H9 (cell line): ENCODE results near the gene SLC5A1. TPM values are rescaled to one million over a fixed set of nuclear protein-coding genes. Genes with fewer than 3 reads are reported as not detected.

Source experiments
- DNase-seq: peaks from one replicate; pipeline ENCODE4 v3.0.0-alpha.2; 2017
- H2AFZ ChIP-seq: one replicate; pipeline ENCODE4 v1.6.1; 2013; ENCODE audit warnings: mild to moderate bottlenecking, low read length, control low read depth, moderate library complexity
- H2AK5ac ChIP-seq: 2 replicates; pipeline ENCODE4 v1.6.1; 2013; ENCODE audit warnings: low read length, control low read depth, mixed read lengths; ENCODE audit not compliant: insufficient read length
- H2BK120ac ChIP-seq: one replicate; pipeline ENCODE4 v1.6.1; 2013; ENCODE audit warnings: low read depth, mild to moderate bottlenecking, low read length, control low read depth, inconsistent platforms; ENCODE audit not compliant: poor library complexity, severe bottlenecking
- H2BK12ac ChIP-seq: 2 replicates; pipeline ENCODE4 v1.6.1; 2013; ENCODE audit warnings: low read length, control low read depth, mixed read lengths, low read depth; ENCODE audit not compliant: insufficient read length
- H2BK15ac ChIP-seq: 2 replicates; pipeline ENCODE4 v1.6.1; 2013; ENCODE audit warnings: low read depth, low read length, control low read depth
- H2BK20ac ChIP-seq: one replicate; pipeline ENCODE4 v1.6.1; 2013; ENCODE audit warnings: low read depth, mild to moderate bottlenecking, low read length, control low read depth, inconsistent platforms; ENCODE audit not compliant: poor library complexity, severe bottlenecking
- H2BK5ac ChIP-seq: 2 replicates; pipeline ENCODE4 v1.6.1; 2013; ENCODE audit warnings: low read length, control low read depth, mixed read lengths; ENCODE audit not compliant: insufficient read length
- H3K14ac ChIP-seq: 2 replicates; pipeline ENCODE4 v1.6.1; 2013; ENCODE audit warnings: low read length, control low read depth; ENCODE audit not compliant: insufficient read depth
- H3K18ac ChIP-seq: 2 replicates; pipeline ENCODE4 v1.6.1; 2013; ENCODE audit warnings: low read depth, mild to moderate bottlenecking, mixed read lengths, low read length, control low read depth; ENCODE audit not compliant: insufficient read length
- H3K23ac ChIP-seq: 2 replicates; pipeline ENCODE4 v1.6.1; 2013; ENCODE audit warnings: low read length, control low read depth, mixed read lengths, low read depth; ENCODE audit not compliant: insufficient read length
- H3K23me2 ChIP-seq: 2 replicates; pipeline ENCODE4 v1.6.1; 2013; ENCODE audit warnings: low read depth, mild to moderate bottlenecking, mixed read lengths, low read length, control low read depth; ENCODE audit not compliant: insufficient read length, poor library complexity, severe bottlenecking
- H3K27ac ChIP-seq: 2 replicates; pipeline ENCODE4 v1.5.1; 2013; ENCODE audit warnings: low read length, control low read depth, mixed read lengths, low read depth; ENCODE audit not compliant: insufficient read length
- H3K27me3 ChIP-seq: 2 replicates; pipeline ENCODE4 v1.6.1; 2013; ENCODE audit warnings: low read length, control low read depth, inconsistent platforms; ENCODE audit not compliant: insufficient read depth
- H3K4ac ChIP-seq: 2 replicates; pipeline ENCODE4 v1.6.1; 2013; ENCODE audit warnings: low read depth, mild to moderate bottlenecking, control low read depth, inconsistent platforms, low read length, moderate library complexity
- H3K4me1 ChIP-seq: 2 replicates; pipeline ENCODE4 v1.6.1; 2013; ENCODE audit warnings: low read length, control low read depth, inconsistent platforms; ENCODE audit not compliant: insufficient read depth
- H3K4me2 ChIP-seq: 2 replicates; pipeline ENCODE4 v1.6.1; 2013; ENCODE audit warnings: low read length, control low read depth, mixed read lengths; ENCODE audit not compliant: insufficient read length, insufficient read depth
- H3K56ac ChIP-seq: 2 replicates; pipeline ENCODE4 v1.6.1; 2013; ENCODE audit warnings: low read depth, mild to moderate bottlenecking, mixed read lengths, low read length, control low read depth; ENCODE audit not compliant: insufficient read length
- H3K79me1 ChIP-seq: 2 replicates; pipeline ENCODE4 v1.6.1; 2013; ENCODE audit warnings: low read depth, mild to moderate bottlenecking, moderate library complexity, low read length, control low read depth, inconsistent platforms; ENCODE audit not compliant: insufficient read depth, poor library complexity, severe bottlenecking
- H3K79me2 ChIP-seq: 2 replicates; pipeline ENCODE4 v1.6.1; 2013; ENCODE audit warnings: low read length, control low read depth, inconsistent platforms; ENCODE audit not compliant: insufficient read depth
- H3K9ac ChIP-seq: 2 replicates; pipeline ENCODE4 v1.6.1; 2013; ENCODE audit warnings: low read length, control low read depth, mixed read lengths; ENCODE audit not compliant: insufficient read length; ENCODE audit errors: extremely low read depth
- H3K9me3 ChIP-seq: one replicate; pipeline ENCODE4 v1.6.1; 2013; ENCODE audit warnings: low read depth, low read length, inconsistent platforms; ENCODE audit not compliant: control insufficient read depth
- H3T11ph ChIP-seq: one replicate; pipeline ENCODE4 v1.6.1; 2013; ENCODE audit warnings: mild to moderate bottlenecking, low read length, control low read depth, inconsistent platforms
- H4K20me1 ChIP-seq: one replicate; pipeline ENCODE4 v1.6.1; 2013; ENCODE audit not compliant: control insufficient read depth, insufficient read length, insufficient read depth
- H4K5ac ChIP-seq: 2 replicates; pipeline ENCODE4 v1.6.1; 2013; ENCODE audit warnings: low read depth, mild to moderate bottlenecking, mixed read lengths, low read length, control low read depth; ENCODE audit not compliant: insufficient read length
- H4K8ac ChIP-seq: replicated peaks from 2 replicates; pipeline ENCODE4 v1.6.1; 2013; ENCODE audit warnings: low read length, control low read depth, mixed read lengths, low read depth; ENCODE audit not compliant: insufficient read length
- H4K91ac ChIP-seq: 2 replicates; pipeline ENCODE4 v1.6.1; 2013; ENCODE audit warnings: low read depth, mild to moderate bottlenecking, moderate library complexity, mixed read lengths, low read length, control low read depth; ENCODE audit not compliant: insufficient read length
- H3K27ac Mint-ChIP-seq, 3 experiments: 2 replicates in 2 of 3; 3 replicates in 1 of 3; pipeline ENCODE4 v1.8.0; 2020 to 2021; ENCODE audit warnings: mixed read lengths in 3 of 3, mild to moderate bottlenecking in 1 of 3, moderate library complexity in 1 of 3
- H3K27me3 Mint-ChIP-seq: 2 replicates; pipeline ENCODE4 v1.8.0; 2021; ENCODE audit warnings: low read depth, mild to moderate bottlenecking, moderate library complexity, mixed read lengths
- H3K36me3 Mint-ChIP-seq, 3 experiments: 2 replicates in 2 of 3; 3 replicates in 1 of 3; pipeline ENCODE4 v1.8.0; 2020 to 2021; ENCODE audit warnings: low read depth in 3 of 3, mixed read lengths in 3 of 3; ENCODE audit not compliant: insufficient read depth in 1 of 3
- H3K4me1 Mint-ChIP-seq, 2 experiments: 2 replicates each; pipeline ENCODE4 v1.8.0; 2020; ENCODE audit warnings: mixed read lengths in 2 of 2
- H3K4me3 Mint-ChIP-seq, 2 experiments: 2 replicates in 1 of 2; 3 replicates in 1 of 2; pipeline ENCODE4 v1.8.0; 2020 to 2021; ENCODE audit warnings: mild to moderate bottlenecking in 2 of 2, mixed read lengths in 2 of 2, moderate library complexity in 1 of 2
- H3K9me3 Mint-ChIP-seq, 2 experiments: 2 replicates in 1 of 2; 3 replicates in 1 of 2; pipeline ENCODE4 v1.8.0; 2020; ENCODE audit warnings: mild to moderate bottlenecking in 2 of 2, mixed read lengths in 2 of 2, moderate library complexity in 1 of 2
- WGBS: extraction: QIAGEN DNeasy Blood & Tissue Kit; methylation state at CpG from one replicate; pipeline ENCODE4 v1.1.7; 2013; ENCODE audit warnings: missing lambda C conversion rate, low lambda C conversion rate, mixed read lengths; ENCODE audit not compliant: insufficient read length; ENCODE audit errors: extremely low coverage; 5-methylcytosine and 5-hydroxymethylcytosine counted together
- total RNA-seq: library from RNA; stranded (reverse); gene quantifications from 2 replicates; pipeline ENCODE4 v1.2.1, GENCODE V29; 2021
- TF ChIP-seq, protein P1 (sequence below): fragments of 200-600 bp; sonication (generic); conservative IDR thresholded peaks from 3 replicates; pipeline ENCODE4 v1.8.0; 2021; ENCODE audit warnings: antibody characterized with exemption, mild to moderate bottlenecking

Gene SLC5A1
- total RNA-seq, 1 experiment from 2014 or later, result not detected

DNA sequence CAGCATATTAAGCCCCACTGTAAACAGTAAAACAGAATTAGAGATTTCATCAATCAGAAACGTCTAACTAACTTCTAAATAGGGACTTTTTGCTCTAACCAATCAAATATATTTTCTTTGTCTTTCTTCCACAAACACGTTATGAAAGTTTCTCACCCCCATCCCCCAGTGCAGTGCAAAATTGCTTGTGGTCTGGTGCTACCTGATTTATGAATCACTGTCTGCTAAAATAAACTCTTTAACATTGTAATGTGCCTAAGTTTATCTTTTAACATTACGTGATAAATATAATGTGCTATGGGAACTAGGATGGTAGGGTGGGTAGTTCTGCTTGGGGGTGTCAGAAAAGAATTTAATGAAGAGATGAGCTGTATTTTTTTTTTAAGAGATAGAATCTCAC lies 47.3 kb upstream of the SLC5A1 start:
- Histone ChIP-seq H2AK5ac (no peak overlapping the region), H3K9ac (no peak overlapping the region), H3K79me1 (no peaks in the 10 kb centered on the region), H3K79me2 (no peaks in the 10 kb centered on the region), H3K9me3 (no peaks in the 10 kb centered on the region), H3K56ac (no peak overlapping the region), H3K23ac (no peak overlapping the region), H3K4me1 (no peaks in the 10 kb centered on the region; the same call in 1 of the 2 replicates), H3K4ac (no peak overlapping the region), H2AFZ (no peak overlapping the region), H3K27me3 (no peaks in the 10 kb centered on the region), H3K18ac (no peak overlapping the region), H3K27ac (no peak overlapping the region), H4K5ac (no peak overlapping the region), H2BK5ac (no peak overlapping the region), H4K8ac (no peak overlapping the region), H3K4me2 (no peak overlapping the region), H4K91ac (no peak overlapping the region), H2BK15ac (no peak overlapping the region), H2BK20ac (no peak overlapping the region), H3T11ph (no peak overlapping the region), H3K23me2 (no peaks in the 10 kb centered on the region), H2BK120ac (no peak overlapping the region), H2BK12ac (no peak overlapping the region), H4K20me1 (no peaks in the 10 kb centered on the region), H3K14ac (no peak overlapping the region)
- TF ChIP-seq, protein P1, sequence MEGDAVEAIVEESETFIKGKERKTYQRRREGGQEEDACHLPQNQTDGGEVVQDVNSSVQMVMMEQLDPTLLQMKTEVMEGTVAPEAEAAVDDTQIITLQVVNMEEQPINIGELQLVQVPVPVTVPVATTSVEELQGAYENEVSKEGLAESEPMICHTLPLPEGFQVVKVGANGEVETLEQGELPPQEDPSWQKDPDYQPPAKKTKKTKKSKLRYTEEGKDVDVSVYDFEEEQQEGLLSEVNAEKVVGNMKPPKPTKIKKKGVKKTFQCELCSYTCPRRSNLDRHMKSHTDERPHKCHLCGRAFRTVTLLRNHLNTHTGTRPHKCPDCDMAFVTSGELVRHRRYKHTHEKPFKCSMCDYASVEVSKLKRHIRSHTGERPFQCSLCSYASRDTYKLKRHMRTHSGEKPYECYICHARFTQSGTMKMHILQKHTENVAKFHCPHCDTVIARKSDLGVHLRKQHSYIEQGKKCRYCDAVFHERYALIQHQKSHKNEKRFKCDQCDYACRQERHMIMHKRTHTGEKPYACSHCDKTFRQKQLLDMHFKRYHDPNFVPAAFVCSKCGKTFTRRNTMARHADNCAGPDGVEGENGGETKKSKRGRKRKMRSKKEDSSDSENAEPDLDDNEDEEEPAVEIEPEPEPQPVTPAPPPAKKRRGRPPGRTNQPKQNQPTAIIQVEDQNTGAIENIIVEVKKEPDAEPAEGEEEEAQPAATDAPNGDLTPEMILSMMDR, result no peak
- Mint-ChIP-seq H3K9me3 (no peaks in the 10 kb centered on the region), H3K27me3 (peaks cover 37% of the 10 kb centered on the region), H3K4me3 (no peak overlapping the region), H3K4me1 (no peaks in the 10 kb centered on the region), H3K27ac (no peak overlapping the region), H3K36me3 (no peaks in the 10 kb centered on the region)
- DNase-seq, result no peak
- WGBS, result no CpG with 5 or more reads among the region's 3 CpGs
